NK-92 (cell line): Measurements from ENCODE around the gene SH3TC1.
A peak's percentile ranks its signal among the peaks of the same experiment; 100 is the strongest.

ENCODE experiments used
- DNase-seq: peaks from one replicate; lab custom pipeline; 2025; ENCODE audit not compliant: unreplicated experiment; lab: John Stamatoyannopoulos, UW

Gene SH3TC1

GRCh38 chr4:8198906-8199593, at the start of gene SH3TC1:
TSS of gene SH3TC1 (plus strand) at chr4:8199290. CDS start at chr4:8205195, 5,905 bp downstream.
- DNase-seq: no peak

GRCh38 chr4:8149664-8150063, 49.4 kb upstream of the SH3TC1 start:
- no peak for DNase-seq

- no peak for DNase-seq
Measured at GRCh38 chr4:8150152-8151090, 48.7 kb upstream of the SH3TC1 start.

GRCh38 chr4:8151165-8151650, 47.9 kb upstream of the SH3TC1 start:
- no peak for DNase-seq

GRCh38 chr4:8152090-8152864, 46.8 kb upstream of the SH3TC1 start:
- no peak for DNase-seq

- no peak for DNase-seq
Measured at GRCh38 chr4:8152865-8153257, 46.2 kb upstream of the SH3TC1 start.

GRCh38 chr4:8153441-8153840, 45.6 kb upstream of the SH3TC1 start:
- DNase-seq: no peak

- no peak for DNase-seq
Measured at GRCh38 chr4:8155048-8155447, 44.0 kb upstream of the SH3TC1 start.

GRCh38 chr4:8155660-8156421, 43.2 kb upstream of the SH3TC1 start:
- DNase-seq: no peak

- DNase-seq: no peak
Measured at GRCh38 chr4:8156617-8157016, 42.5 kb upstream of the SH3TC1 start.

- DNase-seq: no peak
Measured at GRCh38 chr4:8157496-8157895, 41.6 kb upstream of the SH3TC1 start.

GRCh38 chr4:8157944-8158709, 41.0 kb upstream of the SH3TC1 start:
- DNase-seq: no peak

- peak; percentile 87 for DNase-seq
Measured at GRCh38 chr4:8158710-8159536, 40.2 kb upstream of the SH3TC1 start, which contains the start of gene ABLIM2. TSS of gene ABLIM2 (minus strand) at chr4:8158813. CDS start at chr4:8158689, 124 bp downstream.

GRCh38 chr4:8159537-8160232, 39.4 kb upstream of the SH3TC1 start:
- DNase-seq: no peak

- DNase-seq: no peak
Measured at GRCh38 chr4:8160233-8160560, 38.9 kb upstream of the SH3TC1 start.

GRCh38 chr4:8160572-8160971, 38.5 kb upstream of the SH3TC1 start:
- DNase-seq: no peak

GRCh38 chr4:8162625-8163024, 36.5 kb upstream of the SH3TC1 start:
- DNase-seq: no peak

GRCh38 chr4:8163026-8163425, 36.1 kb upstream of the SH3TC1 start:
- DNase-seq: no peak
